Middle frontal gyrus (tissue), 1 donor: ENCODE data around the gene FAM114A2.
"Not testable (repeated sequence)": the region's sequence is repeated elsewhere in the genome, so short reads cannot be mapped to it uniquely, and the experiment has no call there.

Experiments
- DNase-seq: peaks from one replicate; pipeline ENCODE4 v3.0.0-alpha.2; 2015; ENCODE audit warnings: low spot score; ENCODE audit errors: extremely low spot score

FAM114A2 gene

DNA sequence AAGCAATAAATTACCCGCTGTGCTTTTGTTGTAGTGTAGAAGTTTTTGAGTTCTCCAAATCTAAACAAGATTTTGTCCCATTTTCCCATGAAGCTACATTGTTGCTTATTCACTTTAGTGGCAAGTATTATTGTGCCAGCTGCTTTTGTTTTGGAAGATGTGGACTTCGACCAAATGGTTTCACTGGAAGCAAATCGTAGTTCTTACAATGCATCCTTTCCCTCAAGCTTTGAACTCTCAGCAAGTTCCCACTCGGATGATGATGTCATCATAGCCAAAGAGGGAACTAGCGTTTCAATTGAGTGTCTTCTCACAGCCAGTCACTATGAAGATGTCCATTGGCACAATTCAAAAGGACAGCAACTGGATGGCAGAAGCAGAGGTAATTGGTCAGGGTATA is 10.9 kb upstream of the FAM114A2 start:
- DNase-seq, result no peak

DNA sequence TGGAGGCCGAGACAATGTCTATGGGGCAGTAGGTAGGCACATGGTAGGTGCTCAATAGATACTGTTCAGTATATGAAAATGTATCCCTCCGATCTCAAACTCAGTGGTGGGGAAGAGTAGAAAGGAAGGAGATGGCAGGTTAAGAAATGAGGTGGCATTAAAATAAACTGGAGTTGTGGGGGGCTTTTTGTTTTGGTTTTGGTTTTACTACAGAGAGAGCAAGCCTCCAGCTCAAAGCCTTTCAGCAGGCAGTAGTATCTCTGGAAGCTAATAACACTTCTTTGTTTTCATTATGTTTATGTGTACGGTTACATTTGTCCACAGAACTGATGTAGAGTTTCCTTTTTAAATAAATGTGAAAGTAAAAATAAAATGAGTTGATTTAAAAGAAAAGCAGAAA is 8.6 kb upstream of the FAM114A2 start:
- DNase-seq, result no peak

DNA sequence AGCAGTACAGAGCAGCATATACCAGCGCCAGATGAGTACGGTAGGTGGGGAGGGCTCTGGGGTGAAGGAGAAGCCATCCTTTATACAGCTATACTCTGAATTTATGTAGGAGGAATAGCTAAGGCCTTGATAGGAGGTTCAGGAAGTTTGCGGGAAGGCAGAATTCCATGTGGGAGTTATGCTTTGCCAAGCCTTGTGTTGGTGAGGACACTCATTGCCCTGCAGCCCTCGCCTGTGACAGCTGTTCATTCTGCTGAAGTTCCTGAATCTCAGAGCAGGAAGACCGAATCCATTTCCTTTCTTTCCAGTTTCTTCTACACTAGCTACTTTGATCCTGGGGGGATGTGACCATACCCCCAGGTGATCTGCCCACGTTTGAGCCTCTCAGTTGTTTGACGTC is 7.8 kb upstream of the FAM114A2 start:
- no peak for DNase-seq

DNA sequence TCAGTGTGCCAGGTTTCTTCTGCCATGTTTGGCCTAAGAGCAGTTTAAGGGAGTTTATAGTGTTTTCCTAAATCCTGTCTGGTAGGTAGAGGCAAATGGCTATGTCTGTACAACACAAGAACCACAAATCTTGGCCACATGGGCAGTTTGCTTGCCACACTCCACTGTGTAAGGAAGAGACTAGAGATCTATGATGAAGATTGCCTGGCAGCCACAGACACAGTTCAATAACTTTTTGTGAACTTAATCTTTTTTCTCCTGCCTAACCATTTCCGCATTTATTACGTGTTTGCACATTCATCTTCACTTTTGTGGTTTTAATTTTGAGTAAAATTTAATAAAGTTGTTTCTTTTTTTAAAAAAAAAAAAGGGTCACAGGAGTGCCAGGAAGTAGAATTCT is 5.9 kb upstream of the FAM114A2 start:
- DNase-seq, result no peak

DNA sequence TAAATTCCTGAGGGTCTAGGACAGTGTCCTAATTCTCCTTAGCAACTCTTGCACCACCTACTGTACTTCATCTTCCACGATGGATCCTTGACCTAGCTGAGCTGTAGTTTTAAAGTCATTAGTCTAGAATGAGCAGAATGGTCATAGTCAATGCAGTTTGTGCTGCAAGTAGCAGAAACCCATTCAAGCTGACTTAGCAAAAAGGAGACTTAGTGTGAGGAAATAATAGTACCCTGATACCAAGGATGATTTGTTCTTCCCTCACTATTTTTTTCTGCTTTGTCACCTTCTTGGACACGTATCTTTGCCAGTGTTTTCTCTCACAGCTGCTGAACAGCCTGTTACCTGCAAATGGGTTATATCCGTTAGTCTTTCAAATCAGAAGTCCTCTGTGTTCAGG is 5.4 kb upstream of the FAM114A2 start:
- no peak for DNase-seq

DNA sequence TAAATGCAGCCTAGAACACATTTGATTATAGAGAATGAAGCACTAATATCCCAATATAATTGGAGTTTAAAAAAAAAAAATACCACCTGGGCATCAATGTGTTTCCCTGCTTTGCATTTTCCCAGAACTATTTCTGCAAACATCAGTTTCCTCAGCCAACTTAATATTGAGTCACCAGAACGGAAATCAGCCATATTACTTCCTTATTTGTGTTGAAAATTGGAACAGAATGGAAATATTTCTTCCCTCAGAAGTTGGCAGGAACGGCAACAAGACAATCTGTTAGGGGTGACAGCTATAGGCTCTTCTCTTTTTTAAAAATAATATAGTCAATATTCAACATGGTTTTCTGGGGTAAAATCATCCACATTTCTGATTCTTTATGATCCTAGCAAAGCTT is 4.1 kb upstream of the FAM114A2 start:
- no peak for DNase-seq

DNA sequence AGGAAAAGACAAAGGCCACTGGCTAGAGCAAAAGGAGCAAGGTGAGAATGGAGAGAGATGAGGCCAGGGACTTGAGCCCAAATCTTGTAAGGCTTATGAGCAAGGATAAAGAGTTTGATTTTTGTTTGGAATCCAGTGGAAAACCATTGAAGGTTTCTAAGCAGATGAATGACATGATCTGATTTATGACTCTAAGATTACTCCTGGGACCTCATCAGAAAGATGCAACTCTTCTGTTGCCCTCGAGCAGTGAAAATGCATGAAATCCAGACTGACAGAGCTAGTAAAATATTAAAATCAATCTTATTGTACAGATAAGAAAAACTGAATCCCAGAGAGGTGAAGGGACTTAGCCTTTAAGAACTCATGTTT is 734 bp upstream of the FAM114A2 start:
- DNase-seq, result no peak

DNA sequence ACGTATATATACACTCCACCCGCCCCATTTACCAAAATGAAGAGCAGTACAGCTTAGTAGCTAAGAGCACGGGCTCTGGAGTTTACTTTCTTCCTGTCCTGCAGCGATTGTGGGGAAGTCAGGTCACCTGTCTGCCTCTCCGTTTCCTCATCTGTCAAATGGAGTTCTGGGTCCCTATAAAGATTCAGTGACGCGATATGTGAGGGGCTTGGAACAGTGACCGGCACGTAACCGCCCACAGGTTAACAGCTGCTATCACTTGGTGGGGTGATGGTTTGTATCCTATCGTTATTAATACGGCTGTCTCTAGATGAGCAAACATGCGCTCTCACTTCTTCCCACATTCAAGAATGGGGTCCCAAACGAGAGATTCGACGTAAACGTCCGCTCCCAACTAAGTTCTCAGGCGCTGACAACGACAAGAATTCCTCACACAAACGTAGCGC is 426 bp downstream of the FAM114A2 start:
- DNase-seq, result no peak

DNA sequence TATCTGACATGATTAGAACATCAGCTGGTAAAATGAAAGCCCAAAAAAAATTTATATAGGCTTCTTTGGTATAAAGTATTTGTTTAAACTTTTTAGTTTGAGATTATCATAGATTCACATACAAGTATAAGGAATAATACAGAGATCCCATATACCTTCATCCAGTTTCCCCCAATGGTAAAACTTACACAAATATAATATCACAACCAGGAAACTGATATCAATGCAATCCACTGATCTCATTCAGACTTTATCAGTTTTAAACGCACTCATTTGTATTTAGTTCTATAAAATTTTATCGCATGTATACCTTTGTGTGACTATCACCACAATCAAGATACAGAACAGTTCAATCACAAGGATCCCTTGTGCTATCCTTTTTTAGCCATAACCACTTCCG is 3.8 kb downstream of the FAM114A2 start:
- DNase-seq, result no peak

DNA sequence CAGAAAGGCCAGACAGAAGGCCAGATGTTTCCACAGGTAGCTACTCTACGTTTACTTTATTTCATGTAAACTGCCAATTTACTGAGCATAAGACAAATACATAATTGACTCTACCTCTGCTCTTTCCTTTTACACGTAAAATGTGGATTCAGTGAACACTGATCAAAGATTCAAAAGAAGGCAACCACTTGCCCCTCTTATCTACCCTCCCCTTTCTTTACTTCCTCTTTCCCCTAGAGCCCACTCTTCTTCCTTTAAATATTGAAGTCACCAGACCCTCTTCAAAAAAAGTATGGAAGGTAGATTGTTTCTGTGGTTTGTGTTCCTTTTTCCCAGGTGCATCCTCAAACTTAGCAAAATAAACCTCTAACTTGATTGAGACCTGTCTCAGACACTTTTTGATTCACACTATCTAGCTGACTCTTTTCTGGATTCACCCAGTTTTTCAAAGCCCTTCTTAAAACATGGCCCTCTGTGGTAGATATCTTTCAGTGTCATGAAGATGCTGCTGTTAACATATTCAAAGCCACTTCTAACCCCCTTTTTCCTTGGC is 6.7 kb downstream of the FAM114A2 start:
- no peak for DNase-seq

DNA sequence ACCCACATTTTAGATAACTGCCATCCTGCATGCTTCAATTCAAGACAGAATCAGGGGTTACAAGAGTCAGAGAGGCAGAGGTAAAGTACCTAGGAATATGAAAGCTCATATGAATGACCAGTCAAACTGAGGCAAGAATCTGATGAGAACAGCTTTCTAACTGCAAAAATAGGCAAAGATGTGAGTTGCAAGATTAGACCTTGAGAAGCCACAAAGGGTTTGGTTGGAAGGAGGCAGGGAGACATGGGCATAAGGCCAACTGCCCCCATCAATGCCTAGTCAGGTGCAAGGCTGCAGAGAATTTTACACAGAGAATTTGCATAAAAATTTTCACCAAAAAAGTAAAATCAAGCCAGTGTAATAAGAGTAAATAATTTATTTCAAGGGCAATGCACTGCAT is 12.8 kb downstream of the FAM114A2 start:
- no peak for DNase-seq

DNA sequence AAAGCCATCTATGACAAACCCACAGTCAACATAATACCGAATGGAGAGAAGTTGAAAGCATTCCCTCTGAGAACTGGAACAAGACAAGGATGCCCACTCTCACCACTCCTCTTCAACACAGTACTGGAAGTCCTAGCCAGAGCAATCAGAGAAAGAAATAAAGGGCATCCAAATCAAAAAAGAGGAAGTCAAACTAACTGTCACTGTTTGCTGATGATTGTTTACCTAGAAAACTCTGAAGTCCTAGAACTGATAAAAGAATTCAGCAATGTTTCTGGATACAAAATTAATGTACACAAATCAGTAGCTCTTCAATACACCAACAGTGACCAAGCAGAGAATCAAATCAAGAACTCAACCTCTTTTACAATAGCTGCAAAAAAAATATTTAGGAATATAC is 19.8 kb downstream of the FAM114A2 start:
- DNase-seq, result not testable (repeated sequence)

DNA sequence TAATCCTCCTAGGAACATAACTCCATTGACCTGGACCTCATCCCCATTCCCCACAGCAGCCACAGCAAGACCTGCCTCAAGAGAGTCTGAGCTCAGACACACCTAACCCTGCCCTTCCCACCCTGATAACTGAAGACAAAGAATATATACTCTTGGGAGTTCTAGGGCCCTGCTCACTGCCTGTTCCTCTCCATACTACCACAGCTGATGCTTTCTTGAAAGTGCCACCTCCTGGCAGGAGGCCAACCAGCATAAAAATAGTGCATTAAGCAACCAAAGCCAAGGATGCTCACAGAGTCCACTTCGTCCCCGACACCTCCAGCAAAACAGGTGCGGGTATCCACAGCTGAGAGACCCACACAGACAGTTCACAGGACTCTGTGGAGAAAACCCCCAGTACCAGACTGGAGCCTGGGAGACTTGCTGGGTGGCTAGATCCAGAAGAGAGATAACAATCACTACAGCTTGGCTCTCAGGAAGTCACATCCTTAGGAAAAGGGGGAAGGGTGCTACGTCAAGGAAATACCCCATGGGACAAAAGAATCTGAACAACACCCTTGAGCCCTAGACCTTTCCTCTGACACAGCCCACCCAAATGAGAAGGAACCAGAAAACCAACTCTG is 23.5 kb downstream of the FAM114A2 start:
- DNase-seq, result no peak

DNA sequence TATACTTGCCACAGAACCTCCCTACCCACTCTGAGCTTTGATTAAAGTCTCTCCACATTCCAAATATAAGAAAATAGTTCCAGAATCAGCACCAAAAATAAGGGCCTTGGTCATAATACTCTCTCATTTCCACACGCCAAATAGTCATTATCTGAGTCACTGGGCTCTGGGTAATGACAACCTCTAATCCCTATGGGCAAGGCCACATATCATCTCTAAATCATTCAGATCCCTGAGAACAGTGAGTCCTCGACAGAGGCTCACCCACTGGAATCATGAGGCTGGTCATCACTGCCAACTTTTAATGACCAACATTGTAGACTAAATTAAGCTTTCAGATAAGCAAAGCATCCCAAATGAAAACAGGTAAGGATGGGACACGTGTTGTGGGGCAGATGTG is 28.1 kb downstream of the FAM114A2 start:
- DNase-seq, result no peak

DNA sequence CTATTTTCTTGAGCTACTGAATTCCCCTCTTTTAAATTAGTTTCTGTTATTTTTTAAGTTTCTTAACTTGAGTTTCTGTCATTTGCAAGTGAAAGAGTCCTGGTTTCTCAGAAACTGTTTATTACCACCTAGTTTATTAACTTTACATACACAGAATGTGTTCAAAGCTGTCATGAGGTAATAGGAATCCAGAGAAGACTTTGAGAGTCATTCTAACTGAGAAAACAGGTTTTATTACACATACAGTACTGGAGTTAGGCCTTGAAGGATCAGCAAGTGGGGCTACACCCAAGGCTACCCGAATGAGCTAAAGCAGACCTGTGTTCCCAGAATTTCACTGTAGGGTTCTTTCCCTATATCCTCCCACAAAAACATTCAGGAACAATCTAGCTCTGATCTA is 33.1 kb downstream of the FAM114A2 start:
- DNase-seq, result no peak

DNA sequence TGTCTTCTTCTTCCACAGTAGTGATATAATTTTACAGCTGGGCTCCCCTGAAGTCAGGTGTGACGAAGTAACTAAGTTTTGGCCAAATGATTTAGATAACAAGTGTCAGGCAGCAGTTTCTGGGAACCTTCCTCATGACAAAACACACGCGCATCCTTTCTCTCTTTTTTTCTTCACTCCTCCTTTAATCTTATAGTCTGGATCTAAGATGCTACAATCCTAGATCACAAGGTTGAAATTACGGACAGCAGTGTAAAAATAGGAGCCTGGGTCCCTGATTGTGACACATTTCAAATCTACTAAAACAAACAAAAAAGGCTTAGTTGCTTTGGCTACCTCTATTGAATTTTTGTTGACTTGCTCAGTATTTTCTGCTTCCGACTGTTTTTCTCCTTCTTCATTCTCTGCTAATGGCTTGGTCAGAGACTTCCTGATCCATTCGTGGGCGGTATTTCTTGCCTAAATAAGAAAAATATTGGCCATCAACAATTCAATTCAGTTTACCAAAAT is 36.1 kb downstream of the FAM114A2 start:
- DNase-seq, result no peak

DNA sequence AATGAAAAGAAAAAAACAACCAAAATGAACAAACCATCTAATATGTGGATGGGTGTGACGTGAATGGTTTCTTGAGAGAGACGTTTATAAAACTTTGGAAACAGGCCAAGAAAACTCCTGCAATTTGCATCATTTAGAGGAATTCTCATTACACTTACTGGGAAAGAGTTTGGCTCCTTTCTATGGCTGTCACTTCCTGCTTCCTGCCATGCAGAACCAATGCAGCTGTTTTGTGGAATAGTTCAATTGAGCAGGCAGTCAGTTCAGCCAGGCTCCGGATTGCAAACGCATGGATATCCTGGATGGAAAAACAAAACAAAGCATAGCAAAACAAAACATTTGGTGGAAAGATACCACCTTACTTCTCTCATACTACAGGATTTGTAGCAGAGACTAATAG is 36.6 kb downstream of the FAM114A2 start:
- no peak for DNase-seq

DNA sequence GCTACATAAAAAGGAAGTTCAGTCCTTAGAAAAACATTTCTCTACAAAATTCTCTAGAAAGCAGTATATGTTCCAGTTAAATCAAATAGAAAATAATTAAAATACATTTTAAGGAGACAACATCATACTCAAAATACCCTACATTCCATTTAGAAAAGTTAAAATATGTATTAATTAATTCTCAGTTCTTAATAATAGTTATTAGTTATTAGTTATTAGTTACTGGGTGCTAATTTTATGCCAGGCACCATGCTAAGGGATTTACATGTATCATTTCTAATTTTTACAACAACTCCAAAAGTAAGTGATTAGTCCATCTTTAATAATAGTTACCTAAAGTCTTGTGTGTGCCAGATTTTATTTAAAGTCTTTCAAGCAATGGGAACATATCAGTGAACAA is 38.0 kb downstream of the FAM114A2 start:
- no peak for DNase-seq

DNA sequence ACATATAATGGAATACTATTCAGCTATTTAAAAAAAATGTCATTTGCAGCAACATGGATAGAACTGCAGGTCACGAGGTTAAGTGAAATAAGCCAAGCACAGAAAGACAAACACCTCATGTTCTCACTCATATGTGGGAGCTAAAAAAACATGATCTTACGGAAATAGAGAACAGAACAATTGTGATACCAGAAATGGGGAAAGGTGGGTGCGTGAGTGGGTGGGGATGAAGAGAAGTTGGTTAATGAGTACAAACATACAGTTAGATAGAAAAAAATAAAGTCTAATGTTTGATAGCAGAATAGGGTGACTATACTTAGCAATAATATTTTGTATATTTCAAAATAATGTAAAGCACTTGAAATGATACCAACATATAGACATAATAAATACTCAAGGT is 38.7 kb downstream of the FAM114A2 start:
- no peak for DNase-seq

DNA sequence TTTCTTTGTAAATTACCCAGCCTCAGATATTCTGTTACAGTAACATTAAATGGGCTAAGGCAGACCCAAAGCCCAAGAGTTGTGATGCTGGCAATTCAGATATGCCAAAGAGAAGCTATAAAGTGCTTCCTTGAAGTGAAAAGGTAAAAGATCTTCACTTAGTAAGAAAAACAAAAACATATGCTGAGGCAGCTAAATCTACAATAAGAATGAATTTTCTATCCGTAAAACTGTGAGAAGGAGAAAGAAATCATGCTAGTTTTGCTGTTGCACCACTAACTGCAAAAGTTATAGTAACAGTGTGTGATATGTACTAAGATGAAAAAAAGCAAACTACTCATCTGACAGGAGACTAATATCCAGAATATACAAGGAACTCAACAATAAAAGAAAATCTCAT is 39.9 kb downstream of the FAM114A2 start:
- no peak for DNase-seq

DNA sequence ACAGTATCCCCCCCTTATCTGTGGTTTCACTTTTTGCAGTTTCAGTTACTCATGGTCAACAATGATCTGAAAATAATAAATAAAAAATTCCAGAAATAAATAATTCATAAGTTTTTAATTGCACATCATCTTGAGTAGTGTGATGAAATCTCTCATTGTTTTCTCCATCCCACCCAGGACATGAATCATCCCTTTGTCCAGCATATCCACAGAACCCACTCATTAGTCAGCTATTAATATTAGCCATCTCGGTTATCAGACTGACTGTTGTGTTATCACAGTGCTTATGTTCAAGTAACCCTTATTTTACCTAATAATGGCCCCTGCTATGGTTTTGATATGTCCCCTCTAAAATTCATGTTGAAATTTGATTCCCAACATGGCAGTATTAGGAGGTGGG is 40.7 kb downstream of the FAM114A2 start:
- DNase-seq, result no peak

DNA sequence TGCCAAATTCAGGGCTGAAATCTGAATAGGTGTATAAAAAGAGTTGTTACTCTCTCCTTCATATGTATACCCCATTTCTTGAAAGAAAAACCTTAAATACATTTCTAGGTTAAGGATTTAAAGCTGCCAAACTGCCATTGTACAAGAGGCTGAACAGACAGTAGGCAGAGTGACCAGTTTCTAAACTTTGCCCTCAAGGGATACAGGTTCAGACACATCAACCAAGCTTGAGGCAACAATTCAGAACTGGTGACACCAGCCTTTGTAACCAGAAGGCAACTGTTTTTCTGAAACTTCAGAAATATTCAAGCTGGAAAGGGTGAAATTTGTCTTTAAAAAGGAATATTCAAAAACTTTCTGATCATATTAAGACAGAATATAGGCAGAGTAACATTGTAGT is 47.5 kb downstream of the FAM114A2 start:
- no peak for DNase-seq

DNA sequence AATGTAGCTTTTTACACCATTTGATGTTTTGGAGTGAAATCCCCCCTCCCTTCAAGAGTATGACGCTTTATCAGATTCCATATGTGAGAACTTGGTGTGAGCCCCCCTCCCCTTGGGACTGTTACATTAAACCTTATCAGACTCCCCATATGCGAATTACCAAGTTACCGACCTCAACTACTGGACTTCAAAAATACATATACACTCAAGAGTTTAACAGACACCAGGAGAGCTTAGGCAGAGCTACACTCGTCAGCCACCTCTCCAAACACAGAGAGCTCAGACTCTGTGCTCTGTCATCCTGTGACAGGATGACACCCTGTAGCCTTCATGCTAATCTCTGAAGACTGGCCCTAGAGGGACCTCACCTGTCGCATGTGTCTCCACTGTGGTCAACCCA is 50.2 kb downstream of the FAM114A2 start:
- no peak for DNase-seq

DNA sequence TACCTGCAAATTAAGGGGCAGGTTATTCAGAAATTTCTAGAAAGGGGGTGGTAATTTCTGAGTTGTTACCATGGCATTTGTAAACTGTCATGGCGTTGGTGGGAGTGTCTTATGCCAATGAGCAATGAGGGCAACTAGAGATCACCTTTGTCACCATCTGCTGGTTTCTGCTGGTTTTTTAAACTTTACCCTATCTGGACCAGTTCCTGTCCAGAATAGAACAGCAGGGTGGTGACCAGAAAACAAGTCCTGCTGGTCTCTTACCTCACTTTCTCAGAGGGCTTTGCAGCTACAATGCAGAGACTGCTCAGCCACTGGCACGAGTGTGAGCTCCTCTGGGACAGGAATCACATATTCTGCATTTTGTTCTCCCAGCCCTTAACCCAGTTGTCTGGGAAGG is 51.4 kb downstream of the FAM114A2 start:
- no peak for DNase-seq
